SK-N-SH (cell line): ENCODE data around the gene KCNE2. TPM values are rescaled to one million over a fixed set of nuclear protein-coding genes. Genes with fewer than 3 reads are reported as not detected.

ENCODE experiments used
- CTCF ChIA-PET: fragments of 300-600, 350-600 bp; formaldehyde crosslinking; extraction: SDS; loops from one replicate; lab custom pipeline; 2021; lab: Yijun Ruan, JAX
- POLR2A ChIA-PET: fragments of 350-600 bp; sonication (Branson Sonifier 250); formaldehyde crosslinking; extraction: SDS; loops from one replicate; lab custom pipeline; 2020; ENCODE audit warnings: antibody characterized with exemption, inconsistent platforms; lab: Yijun Ruan, JAX
- DNase-seq: peaks from one replicate; pipeline ENCODE4 v3.0.0; 2012
- H2AFZ ChIP-seq: fragments of 200-600 bp; sonication (generic); 2 replicates; pipeline ENCODE4 v1.8.1; 2016; ENCODE audit warnings: antibody characterized with exemption, mild to moderate bottlenecking, low read depth
- H3F3A ChIP-seq: fragments of 200-600 bp; sonication (generic); replicated peaks from 2 replicates; pipeline ENCODE3; 2016; ENCODE audit warnings: antibody characterized with exemption, mild to moderate bottlenecking; ENCODE audit not compliant: insufficient read depth
- H3K27ac ChIP-seq, 2 experiments: fragments of 200-500 bp in 1 of 2; fragments of 200-600 bp in 1 of 2; sonication (Bioruptor generic) in 1 of 2; sonication (generic), shearing (Covaris generic) in 1 of 2; 2 replicates each; pipeline versions ENCODE4 v1.5.1 to v1.6.1; 2014 to 2016; ENCODE audit warnings: low read depth in 2 of 2, inconsistent platforms in 1 of 2, low read length in 1 of 2, mild to moderate bottlenecking in 1 of 2, mixed read lengths in 1 of 2
- H3K27me3 ChIP-seq: fragments of 200-600 bp; sonication (generic), shearing (Covaris generic); 2 replicates; pipeline ENCODE4 v1.6.1; 2016; ENCODE audit warnings: mixed run types; ENCODE audit not compliant: insufficient read depth
- H3K36me3 ChIP-seq, 2 experiments: fragments of 200-500 bp in 1 of 2; fragments of 200-600 bp in 1 of 2; sonication (Bioruptor generic) in 1 of 2; sonication (generic) in 1 of 2; replicated peaks in 1 of 2; 2 replicates each; pipeline versions ENCODE3 to v1.5.1; 2014 to 2016; ENCODE audit warnings: low read length in 1 of 2, mild to moderate bottlenecking in 1 of 2; ENCODE audit not compliant: insufficient read depth in 2 of 2, control insufficient read depth in 1 of 2
- H3K4me1 ChIP-seq, 2 experiments: fragments of 200-500 bp in 1 of 2; fragments of 200-600 bp in 1 of 2; sonication (Bioruptor generic) in 1 of 2; sonication (generic), shearing (Covaris generic) in 1 of 2; 2 replicates each; pipeline versions ENCODE4 v1.5.1 to v1.6.1; 2014 to 2016; ENCODE audit warnings: low read depth in 1 of 2, low read length in 1 of 2, mixed run types in 1 of 2; ENCODE audit not compliant: insufficient read depth in 2 of 2, control insufficient read depth in 1 of 2
- H3K4me2 ChIP-seq: fragments of 200-600 bp; sonication (generic), shearing (Covaris generic); 2 replicates; pipeline ENCODE4 v1.6.1; 2017; ENCODE audit warnings: mixed run types
- H3K4me3 ChIP-seq, 2 experiments: fragments of 200-500 bp in 1 of 2; fragments of 200-600 bp in 1 of 2; sonication (Bioruptor generic) in 1 of 2; sonication (generic), shearing (Covaris generic) in 1 of 2; 2 replicates each; pipeline versions ENCODE4 v1.5.1 to v1.8.1; 2014 to 2016; ENCODE audit warnings: low read depth in 2 of 2, inconsistent platforms in 1 of 2, low read length in 1 of 2, mild to moderate bottlenecking in 1 of 2, mixed read lengths in 1 of 2, moderate library complexity in 1 of 2
- H3K79me2 ChIP-seq: fragments of 200-600 bp; sonication (generic); 2 replicates; pipeline ENCODE4 v1.8.1; 2017; ENCODE audit warnings: mild to moderate bottlenecking; ENCODE audit not compliant: insufficient read depth
- H3K9ac ChIP-seq: fragments of 200-600 bp; sonication (generic); 2 replicates; pipeline ENCODE4 v1.6.1; 2017; ENCODE audit warnings: mixed run types
- H3K9me2 ChIP-seq: fragments of 200-600 bp; sonication (generic); 2 replicates; pipeline ENCODE4 v1.6.1; 2017; ENCODE audit warnings: mixed run types
- H3K9me3 ChIP-seq: fragments of 200-600 bp; sonication (generic); 2 replicates; pipeline ENCODE4 v1.6.1; 2017; ENCODE audit warnings: mixed run types, mild to moderate bottlenecking, moderate library complexity
- H4K20me1 ChIP-seq: fragments of 200-600 bp; sonication (generic); 2 replicates; pipeline ENCODE4 v1.6.1; 2017; ENCODE audit warnings: mild to moderate bottlenecking, mixed run types; ENCODE audit not compliant: insufficient read depth
- CHD2 ChIP-seq: fragments of 150-350 bp; IDR thresholded peaks from 2 replicates; pipeline ENCODE4 v1.6.1; 2018; ENCODE audit warnings: low read length; ENCODE audit not compliant: partially characterized antibody
- EP300 ChIP-seq, 2 experiments: IDR thresholded peaks; 2 replicates each; pipeline versions ENCODE4 v1.4.0 to v1.6.1; 2012; ENCODE audit warnings: borderline replicate concordance in 1 of 2, low read depth in 1 of 2, low read length in 1 of 2
- EZH2phosphoT487 ChIP-seq: fragments of 200-600 bp; sonication (generic); IDR thresholded peaks from 2 replicates; pipeline ENCODE4 v1.6.1; 2017; ENCODE audit warnings: low read depth, mixed run types, mild to moderate bottlenecking, antibody characterized with exemption, moderate library complexity, borderline replicate concordance
- FOXJ3 ChIP-seq: sonication (generic); formaldehyde crosslinking; IDR thresholded peaks from 2 replicates; pipeline ENCODE4 v1.5.1; 2020; ENCODE audit warnings: mild to moderate bottlenecking, missing genetic modification reagents
- GABPA ChIP-seq: IDR thresholded peaks from 2 replicates; pipeline ENCODE4 v1.4.0; 2012; ENCODE audit warnings: low read depth, mild to moderate bottlenecking
- GATA2 ChIP-seq: sonication (generic); formaldehyde crosslinking; IDR thresholded peaks from 2 replicates; pipeline ENCODE4 v1.5.0; 2020; ENCODE audit warnings: mild to moderate bottlenecking, missing genetic modification reagents
- JUND ChIP-seq: IDR thresholded peaks from 2 replicates; pipeline ENCODE4 v1.4.0; 2012
- MXI1 ChIP-seq: IDR thresholded peaks from 2 replicates; pipeline ENCODE4 v1.6.1; 2012; ENCODE audit warnings: mild to moderate bottlenecking, low read depth, low read length, improper control_type of control experiment
- NFIC ChIP-seq: IDR thresholded peaks from 2 replicates; pipeline ENCODE4 v1.4.0; 2012; ENCODE audit warnings: borderline replicate concordance
- NRF1 ChIP-seq: IDR thresholded peaks from 2 replicates; pipeline ENCODE4 v1.6.1; 2012; ENCODE audit warnings: low read depth, mild to moderate bottlenecking, low read length
- POLR2AphosphoS5 ChIP-seq: IDR thresholded peaks from 2 replicates; pipeline ENCODE4 v1.6.1; 2012; ENCODE audit warnings: low read depth, low read length
- RFX5 ChIP-seq: IDR thresholded peaks from 2 replicates; pipeline ENCODE4 v1.6.1; 2012; ENCODE audit warnings: mild to moderate bottlenecking, improper control_type of control experiment, low read length
- SMC3 ChIP-seq: IDR thresholded peaks from 2 replicates; pipeline ENCODE4 v1.6.1; 2012; ENCODE audit warnings: low read depth, low read length, improper control_type of control experiment
- TCF12 ChIP-seq: IDR thresholded peaks from 2 replicates; pipeline ENCODE4 v1.4.0; 2012
- YY1 ChIP-seq: IDR thresholded peaks from 2 replicates; pipeline ENCODE4 v1.4.0; 2012; ENCODE audit warnings: low read depth, mild to moderate bottlenecking
- WGBS: methylation state at CpG from one replicate; pipeline ENCODE4 v1.1.6; 2017; ENCODE audit warnings: low lambda C conversion rate; 5-methylcytosine and 5-hydroxymethylcytosine counted together
- polyA plus RNA-seq, 3 experiments: library from polyadenylated mRNA; depleted of rRNA; stranded (reverse); fragments of >200 nt; gene quantifications; 2 replicates each; pipeline ENCODE4 v1.2.3, GENCODE V29; 2012
- TF ChIP-seq, protein P1 (sequence below): IDR thresholded peaks from 2 replicates; pipeline ENCODE4 v1.4.0; 2012; ENCODE audit warnings: low read depth
- TF ChIP-seq, protein P2 (sequence below): fragments of 200-600 bp; sonication (generic); IDR thresholded peaks from 2 replicates; pipeline ENCODE4 v1.6.1; 2017; ENCODE audit warnings: antibody characterized with exemption, mild to moderate bottlenecking, moderate library complexity
- TF ChIP-seq, protein P3 (sequence below): fragments of 150-350 bp; IDR thresholded peaks from 2 replicates; pipeline ENCODE4 v1.6.1; 2016; ENCODE audit warnings: mild to moderate bottlenecking, low read depth, low read length
- TF ChIP-seq, protein P4 (sequence below): IDR thresholded peaks from 2 replicates; pipeline ENCODE4; 2012
- TF ChIP-seq, protein P5 (sequence below): IDR thresholded peaks from 2 replicates; pipeline ENCODE4 v1.4.0; 2012; ENCODE audit warnings: low read depth, borderline replicate concordance

The KCNE2 gene
- polyA plus RNA-seq, 1 of the 3 experiments (the other 2 are of a cell fraction) = 0.05 TPM

DNA sequence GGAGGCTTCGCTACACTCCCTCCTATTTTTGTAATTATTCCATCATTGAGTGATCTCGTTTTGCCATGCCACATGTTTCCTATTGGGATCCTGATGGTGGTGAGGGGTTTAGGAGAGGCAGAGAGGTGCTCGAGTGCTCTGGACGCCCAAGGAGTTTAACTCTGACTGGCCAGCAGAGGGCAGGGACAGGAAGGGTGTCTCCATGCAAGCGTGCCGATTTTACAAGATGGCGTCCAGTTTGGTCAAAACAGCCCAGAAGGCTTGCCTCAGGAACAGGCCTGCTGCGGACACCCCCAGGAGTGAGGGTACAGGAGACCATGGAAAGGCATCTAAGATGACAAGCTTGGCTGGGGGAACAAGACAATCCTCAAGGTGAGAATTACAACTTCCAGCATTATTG lies 33.8 kb upstream of the KCNE2 start:
- CTCF ChIA-PET = interaction anchor here (0.9 kb wide), 1 partner anchor 406 kb away, joined by 3 read pairs; no protein-coding TSS in a partner anchor
- no peak for DNase-seq
- H3K27ac ChIP-seq = no peak overlapping the region
- no peaks in the 10 kb centered on the region for H3K79me2 ChIP-seq
- no peaks in the 10 kb centered on the region for H3K36me3 ChIP-seq
- POLR2A ChIA-PET = no interaction called here
- TF ChIP-seq RFX5 (no peak), EZH2phosphoT487 (no peak), GABPA (no peak), NRF1 (no peak), CHD2 (no peak), YY1 (no peak), GATA2 (CRISPR knock-in tag) (no peak), NFIC (no peak), JUND (no peak), EP300 (IDR thresholded peaks at IDR 0.05; ENCODE audit: borderline replicate concordance in 1 of 2, low read depth in 1 of 2, low read length in 1 of 2) (no peak), TCF12 (no peak), FOXJ3 (CRISPR knock-in tag) (no peak), POLR2AphosphoS5 (no peak), SMC3 (no peak), MXI1 (no peak)
- TF ChIP-seq, protein P1, sequence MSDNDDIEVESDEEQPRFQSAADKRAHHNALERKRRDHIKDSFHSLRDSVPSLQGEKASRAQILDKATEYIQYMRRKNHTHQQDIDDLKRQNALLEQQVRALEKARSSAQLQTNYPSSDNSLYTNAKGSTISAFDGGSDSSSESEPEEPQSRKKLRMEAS = no peak
- TF ChIP-seq, protein P2, sequence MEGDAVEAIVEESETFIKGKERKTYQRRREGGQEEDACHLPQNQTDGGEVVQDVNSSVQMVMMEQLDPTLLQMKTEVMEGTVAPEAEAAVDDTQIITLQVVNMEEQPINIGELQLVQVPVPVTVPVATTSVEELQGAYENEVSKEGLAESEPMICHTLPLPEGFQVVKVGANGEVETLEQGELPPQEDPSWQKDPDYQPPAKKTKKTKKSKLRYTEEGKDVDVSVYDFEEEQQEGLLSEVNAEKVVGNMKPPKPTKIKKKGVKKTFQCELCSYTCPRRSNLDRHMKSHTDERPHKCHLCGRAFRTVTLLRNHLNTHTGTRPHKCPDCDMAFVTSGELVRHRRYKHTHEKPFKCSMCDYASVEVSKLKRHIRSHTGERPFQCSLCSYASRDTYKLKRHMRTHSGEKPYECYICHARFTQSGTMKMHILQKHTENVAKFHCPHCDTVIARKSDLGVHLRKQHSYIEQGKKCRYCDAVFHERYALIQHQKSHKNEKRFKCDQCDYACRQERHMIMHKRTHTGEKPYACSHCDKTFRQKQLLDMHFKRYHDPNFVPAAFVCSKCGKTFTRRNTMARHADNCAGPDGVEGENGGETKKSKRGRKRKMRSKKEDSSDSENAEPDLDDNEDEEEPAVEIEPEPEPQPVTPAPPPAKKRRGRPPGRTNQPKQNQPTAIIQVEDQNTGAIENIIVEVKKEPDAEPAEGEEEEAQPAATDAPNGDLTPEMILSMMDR = no peak
- TF ChIP-seq, protein P3, sequence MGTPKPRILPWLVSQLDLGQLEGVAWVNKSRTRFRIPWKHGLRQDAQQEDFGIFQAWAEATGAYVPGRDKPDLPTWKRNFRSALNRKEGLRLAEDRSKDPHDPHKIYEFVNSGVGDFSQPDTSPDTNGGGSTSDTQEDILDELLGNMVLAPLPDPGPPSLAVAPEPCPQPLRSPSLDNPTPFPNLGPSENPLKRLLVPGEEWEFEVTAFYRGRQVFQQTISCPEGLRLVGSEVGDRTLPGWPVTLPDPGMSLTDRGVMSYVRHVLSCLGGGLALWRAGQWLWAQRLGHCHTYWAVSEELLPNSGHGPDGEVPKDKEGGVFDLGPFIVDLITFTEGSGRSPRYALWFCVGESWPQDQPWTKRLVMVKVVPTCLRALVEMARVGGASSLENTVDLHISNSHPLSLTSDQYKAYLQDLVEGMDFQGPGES = no peak
- TF ChIP-seq, protein P4, sequence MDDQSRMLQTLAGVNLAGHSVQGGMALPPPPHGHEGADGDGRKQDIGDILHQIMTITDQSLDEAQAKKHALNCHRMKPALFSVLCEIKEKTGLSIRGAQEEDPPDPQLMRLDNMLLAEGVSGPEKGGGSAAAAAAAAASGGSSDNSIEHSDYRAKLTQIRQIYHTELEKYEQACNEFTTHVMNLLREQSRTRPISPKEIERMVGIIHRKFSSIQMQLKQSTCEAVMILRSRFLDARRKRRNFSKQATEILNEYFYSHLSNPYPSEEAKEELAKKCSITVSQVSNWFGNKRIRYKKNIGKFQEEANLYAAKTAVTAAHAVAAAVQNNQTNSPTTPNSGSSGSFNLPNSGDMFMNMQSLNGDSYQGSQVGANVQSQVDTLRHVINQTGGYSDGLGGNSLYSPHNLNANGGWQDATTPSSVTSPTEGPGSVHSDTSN = no peak
- TF ChIP-seq, protein P5, sequence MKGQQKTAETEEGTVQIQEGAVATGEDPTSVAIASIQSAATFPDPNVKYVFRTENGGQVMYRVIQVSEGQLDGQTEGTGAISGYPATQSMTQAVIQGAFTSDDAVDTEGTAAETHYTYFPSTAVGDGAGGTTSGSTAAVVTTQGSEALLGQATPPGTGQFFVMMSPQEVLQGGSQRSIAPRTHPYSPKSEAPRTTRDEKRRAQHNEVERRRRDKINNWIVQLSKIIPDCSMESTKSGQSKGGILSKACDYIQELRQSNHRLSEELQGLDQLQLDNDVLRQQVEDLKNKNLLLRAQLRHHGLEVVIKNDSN = no peak
- 24% methylated on average over 6 of the region's 8 CpGs for WGBS
- H3K9ac ChIP-seq = no peak overlapping the region
- no peaks in the 10 kb centered on the region for H3F3A ChIP-seq
- no peaks in the 10 kb centered on the region for H3K9me2 ChIP-seq
- no peak overlapping the region for H3K4me2 ChIP-seq
- H4K20me1 ChIP-seq = no peaks in the 10 kb centered on the region
- no peak overlapping the region for H2AFZ ChIP-seq
- H3K27me3 ChIP-seq = no peaks in the 10 kb centered on the region; the same call in 1 of the 2 replicates
- H3K9me3 ChIP-seq = no peaks in the 10 kb centered on the region
- H3K4me1 ChIP-seq = no peaks in the 10 kb centered on the region
- H3K4me3 ChIP-seq = no peak overlapping the region
